Activated CD4-positive, alpha-beta T cell treated with anti-CD3 and anti-CD28 coated beads, Interleukin-10, Interleukin-2, amounts not matched to agents 100 ng/mL and 50 ng/mL, durations not matched to agents 16 hours and 8 hours (primary cell): ENCODE results near the gene TAF1B.

ENCODE experiments used
- DNase-seq: peaks from one replicate; pipeline ENCODE4 v3.0.0-alpha.2; 2020

TAF1B gene

DNA sequence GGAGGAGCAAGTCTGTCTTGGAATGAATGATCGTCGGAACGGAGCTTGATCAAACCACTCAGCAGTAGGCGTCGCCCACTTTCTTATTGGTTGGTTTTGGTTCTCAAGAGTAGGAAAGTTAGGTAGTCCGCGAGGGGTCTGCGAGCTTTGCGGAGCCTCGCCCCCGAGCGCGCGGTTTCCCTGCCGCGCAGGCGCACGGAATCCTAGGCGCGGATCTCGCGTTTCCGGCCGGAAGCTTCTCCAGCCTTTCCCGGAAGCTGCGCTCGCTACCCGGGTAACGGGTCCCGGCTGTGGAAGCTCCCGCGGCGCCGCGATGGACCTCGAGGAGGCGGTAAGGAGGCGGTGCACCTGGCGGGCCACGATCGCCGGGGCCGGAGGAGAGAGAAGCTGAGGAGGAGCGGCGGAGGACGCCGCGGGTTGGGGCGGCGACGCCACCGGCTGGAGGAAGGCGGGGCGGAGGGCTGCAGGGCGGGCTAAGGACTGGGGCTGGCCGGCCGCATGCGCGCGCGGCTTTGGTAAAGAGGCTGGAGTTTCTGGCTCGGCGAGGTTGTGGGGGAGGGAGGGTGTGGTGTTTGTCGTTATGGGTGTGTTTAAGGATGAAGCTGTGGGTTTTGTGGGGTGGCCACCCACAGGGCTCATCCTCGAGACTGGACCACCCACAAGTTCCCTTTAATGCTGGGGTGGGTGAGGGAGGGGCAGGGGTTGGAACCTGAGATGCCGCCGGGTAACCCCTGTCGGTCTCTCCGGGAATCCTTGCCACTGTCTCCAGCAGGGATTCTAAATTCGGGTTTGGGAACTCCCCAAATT, at the start of gene TAF1B:
Gene TAF1B (plus strand): TSS at position 246 of the 807 bp plus-strand sequence. CDS start 68 bp downstream, at position 314.
- peak; percentile 95 for DNase-seq

DNA sequence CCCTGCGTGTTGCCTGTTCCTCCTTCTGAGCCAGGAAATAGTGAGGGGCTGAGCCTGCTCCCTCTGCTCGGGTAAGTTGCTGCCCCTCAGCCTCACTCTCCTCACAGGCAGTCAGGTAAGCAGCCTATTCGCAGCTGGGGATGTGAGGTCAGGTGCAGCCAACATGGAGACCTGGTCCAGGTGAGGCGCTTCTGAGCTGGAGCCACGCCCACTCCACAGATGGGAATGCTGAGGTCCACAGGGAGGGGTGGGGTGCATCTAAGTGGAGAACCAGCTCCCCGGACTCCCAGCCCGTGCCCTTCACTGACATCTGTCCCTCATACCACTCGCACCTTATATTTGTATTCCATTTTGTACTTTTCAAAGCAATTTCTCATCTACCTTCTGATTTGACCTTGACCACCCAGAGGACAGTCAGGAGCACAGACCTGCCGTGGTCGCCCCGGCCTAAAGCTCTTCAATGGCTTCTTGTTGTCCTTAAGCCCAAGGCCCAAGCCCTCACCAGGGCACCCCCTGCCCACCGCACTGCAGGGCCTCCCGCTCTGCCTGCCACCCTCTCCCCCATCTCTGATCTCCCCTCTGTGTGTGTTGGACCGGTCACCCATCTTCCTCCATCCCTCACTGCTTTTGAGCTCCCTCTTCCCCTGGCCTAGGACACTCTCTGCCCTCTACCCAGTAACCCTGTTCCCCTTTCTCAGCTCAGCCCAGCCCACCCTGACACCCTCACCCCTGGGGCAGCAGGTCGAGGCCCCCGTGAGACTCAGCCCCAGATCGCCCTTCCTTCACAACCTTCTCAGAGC, 49.2 kb upstream of the TAF1B start:
- DNase-seq: no peak

DNA sequence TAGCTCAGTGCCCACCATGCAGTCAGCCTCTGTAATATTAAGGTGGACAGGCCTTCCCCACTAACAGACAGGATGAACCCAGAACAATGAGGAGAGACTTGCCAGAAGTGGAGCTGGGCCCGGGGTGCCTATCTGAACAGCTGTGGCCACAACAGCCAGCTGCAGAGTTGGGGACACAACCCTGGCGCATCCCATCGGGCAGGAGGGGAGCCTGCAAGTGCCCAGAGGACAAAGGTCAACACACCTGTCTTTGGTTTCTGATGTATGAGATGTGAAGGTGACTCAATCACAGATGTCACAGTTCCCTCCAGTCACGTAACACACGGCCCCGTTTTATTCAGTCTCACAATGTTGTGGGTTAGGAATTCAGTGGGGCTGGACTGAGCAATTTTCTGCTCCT, 48.2 kb upstream of the TAF1B start:
- no peak for DNase-seq

DNA sequence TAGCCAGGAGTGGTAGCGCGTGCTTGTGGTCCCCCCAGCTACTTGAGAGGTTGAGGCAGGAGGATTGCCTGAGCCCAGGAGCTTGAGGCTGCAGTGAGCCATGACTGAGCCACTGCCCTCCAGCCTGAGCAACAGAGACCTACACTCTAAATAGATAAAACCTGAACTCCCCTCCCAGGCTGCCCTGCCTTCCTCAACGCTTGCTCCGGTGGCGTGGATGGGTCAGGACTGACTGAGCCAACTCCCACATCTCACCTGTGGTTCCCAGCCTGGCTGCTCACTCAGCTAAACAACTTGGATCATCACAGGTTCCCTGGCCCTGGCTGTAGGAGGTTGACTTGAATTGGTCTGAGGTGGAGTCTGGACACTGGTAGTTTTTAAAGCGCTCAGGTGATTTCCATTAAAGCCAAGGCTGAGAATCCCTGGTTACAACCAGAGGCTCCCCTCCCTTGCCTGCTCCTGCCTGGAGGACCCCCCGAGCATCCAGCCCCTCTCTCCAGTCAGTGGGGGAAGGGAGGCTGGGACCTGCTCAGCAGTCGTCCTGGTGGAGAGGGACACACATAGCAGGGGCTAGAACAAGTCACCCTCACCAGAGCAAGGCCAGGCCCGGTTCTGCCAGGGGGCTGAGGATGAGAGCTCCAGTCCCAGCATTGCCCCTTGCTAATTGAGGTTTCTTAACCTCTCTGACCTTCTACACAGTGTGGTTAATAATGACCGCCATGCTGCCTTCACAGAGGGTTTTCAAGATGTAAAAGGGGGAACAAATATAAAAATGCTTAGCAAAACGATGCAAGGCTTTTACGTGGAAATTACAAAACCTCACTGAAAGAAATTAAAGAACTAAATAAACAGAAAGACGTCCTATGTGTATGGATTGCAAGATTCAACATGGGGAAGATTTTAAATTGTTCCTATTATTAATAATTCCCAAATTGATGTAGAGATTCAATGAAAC, 46.9 kb upstream of the TAF1B start:
- no peak for DNase-seq

DNA sequence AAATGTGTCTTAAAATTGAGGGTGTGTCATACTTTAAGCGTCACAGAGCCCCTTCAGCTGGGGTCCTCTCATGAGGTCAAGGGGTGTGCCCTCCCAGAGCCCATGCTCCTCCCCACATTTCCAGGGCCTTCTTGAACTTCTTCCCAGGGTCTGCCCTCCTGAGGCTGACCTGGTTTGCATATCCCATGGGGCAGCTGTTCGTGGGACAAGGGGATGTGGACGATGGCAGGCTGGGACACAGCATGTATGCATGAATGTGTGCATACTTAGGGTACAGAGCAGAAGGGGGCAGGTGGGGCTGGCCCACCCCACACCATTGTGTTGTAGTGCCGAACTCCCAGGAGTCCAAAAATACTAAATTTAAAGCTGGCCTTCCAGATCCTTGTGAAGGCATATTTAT, 46.2 kb upstream of the TAF1B start:
- DNase-seq: no peak

DNA sequence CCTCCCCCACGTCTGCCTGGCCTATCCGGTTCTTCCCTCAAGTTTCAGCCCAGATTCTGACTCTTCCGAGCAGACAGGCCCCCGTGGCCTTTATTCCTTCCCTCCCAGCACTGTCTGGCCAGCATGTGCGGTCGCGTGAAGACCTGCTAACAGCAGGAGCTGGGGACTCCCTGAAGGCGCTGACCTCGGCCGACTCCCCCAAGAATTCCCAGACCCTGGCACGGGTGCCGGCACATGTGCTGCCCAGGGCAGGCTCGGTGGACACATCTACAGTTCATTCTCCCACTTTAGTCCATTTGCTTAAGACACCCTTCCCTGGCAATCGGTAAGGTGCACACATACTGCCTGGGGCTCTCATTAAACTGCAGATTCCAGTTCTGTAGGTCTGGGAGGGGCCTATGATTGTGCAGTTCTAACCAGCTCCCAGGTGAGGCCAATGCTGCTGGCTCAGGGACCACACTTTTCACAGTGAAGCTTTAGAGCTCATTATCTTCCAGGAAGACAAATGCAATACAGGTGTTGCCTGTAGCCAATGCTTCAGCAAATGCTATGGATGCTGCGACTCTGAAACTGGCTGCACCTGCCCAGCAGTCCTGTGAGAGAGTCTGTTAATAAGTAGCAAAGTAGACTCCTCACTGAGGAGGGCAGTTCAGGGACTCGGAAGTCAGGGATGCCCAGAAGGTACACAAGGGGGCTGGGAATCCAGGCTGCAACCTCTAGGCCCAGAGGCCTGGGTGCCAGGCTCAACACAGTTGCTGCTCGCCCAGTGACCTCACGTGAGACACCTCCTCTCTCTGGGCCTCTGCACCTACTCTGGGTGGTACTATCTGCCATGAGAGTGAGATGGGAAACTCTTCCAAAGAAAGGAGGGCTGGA, 45.4 kb upstream of the TAF1B start:
- DNase-seq: no peak

DNA sequence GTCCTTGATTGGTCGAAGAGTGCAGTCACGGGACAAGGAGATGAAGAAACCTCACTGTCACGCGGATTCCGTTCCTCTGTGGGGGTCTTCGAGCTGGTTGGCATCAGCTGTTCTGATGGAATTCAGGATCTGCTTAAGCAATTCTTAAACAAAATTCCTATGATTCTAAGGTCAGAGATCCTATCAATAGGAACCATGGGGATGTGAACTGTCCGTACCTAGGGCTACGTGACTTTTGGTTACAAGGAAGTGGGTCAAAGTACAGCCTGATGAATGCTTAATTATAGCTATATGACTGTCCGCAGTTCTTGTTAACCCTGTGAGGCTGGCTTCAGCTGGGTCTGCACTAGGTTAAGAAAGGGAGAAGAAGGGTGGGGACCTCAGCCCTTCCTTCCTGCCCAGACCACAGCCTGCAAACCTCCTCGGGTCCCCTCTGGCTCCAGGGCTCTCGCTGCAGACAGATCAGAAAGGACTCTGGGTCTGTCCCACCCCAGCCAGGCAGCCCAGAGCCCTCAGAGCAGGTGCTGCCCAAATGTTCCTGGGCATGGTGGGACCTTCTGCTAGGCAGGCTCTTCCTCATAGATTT, 44.2 kb upstream of the TAF1B start:
- DNase-seq: peak; percentile 28

DNA sequence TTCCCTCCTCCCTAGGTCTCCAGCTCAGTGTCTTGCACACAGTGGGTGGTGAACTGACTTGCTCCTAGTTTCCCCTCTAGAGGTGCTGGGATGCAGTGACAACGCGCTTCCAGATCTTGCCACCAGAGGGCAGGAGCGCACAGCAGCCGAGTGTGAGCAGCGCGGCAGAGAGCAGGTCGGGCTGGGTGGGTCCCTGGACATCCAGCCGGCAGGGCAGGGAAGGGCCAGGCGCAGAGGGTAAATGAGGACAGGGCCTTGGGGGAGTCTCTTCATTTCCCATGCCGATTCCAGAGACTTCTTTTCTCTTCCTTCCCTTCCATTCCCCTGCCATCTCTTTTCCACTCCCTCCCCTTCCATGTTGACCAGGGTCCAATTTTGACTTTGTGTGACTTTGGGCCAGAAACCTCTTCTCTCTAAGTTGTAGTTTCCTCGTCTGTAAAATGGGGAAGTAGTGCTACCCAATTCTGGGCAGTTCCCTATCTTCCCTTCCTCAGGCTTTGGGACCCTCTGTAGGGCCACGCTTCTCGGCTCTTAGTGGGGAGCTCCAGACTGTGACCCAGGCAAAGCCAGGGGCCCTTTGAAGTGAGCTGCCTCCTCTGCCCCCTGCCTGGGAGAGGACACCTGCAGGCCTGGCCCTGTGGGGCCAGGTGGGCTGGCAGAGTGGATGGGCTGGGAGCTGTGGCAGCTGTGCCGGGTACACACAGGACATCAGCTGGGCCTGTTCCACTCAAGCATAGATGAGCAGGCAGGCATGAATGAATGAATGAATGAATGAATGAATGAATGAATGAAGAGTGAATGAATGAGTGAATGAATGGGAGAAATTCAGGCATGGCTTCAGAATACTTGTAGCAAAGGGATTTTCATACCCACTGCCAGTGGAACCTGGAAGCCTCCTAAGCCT, 43.3 kb upstream of the TAF1B start:
- DNase-seq: peak; percentile 91

DNA sequence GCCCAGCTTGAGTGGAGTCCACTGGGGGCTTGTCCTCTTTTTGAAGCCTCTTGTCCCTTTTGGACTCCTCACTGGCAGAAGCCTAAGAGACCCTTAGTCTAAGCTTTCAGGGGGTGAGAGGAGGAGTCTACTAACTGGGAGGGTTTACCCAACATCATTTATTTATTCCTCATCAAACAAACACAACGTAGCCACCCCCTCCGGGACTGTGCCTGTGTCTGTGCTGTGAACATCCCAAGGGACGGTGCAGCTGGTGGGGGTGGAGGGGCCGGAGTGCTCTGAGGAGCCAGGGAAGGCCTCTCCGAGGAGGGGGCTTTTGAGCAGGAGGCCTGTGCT, 42.7 kb upstream of the TAF1B start:
- DNase-seq: no peak

DNA sequence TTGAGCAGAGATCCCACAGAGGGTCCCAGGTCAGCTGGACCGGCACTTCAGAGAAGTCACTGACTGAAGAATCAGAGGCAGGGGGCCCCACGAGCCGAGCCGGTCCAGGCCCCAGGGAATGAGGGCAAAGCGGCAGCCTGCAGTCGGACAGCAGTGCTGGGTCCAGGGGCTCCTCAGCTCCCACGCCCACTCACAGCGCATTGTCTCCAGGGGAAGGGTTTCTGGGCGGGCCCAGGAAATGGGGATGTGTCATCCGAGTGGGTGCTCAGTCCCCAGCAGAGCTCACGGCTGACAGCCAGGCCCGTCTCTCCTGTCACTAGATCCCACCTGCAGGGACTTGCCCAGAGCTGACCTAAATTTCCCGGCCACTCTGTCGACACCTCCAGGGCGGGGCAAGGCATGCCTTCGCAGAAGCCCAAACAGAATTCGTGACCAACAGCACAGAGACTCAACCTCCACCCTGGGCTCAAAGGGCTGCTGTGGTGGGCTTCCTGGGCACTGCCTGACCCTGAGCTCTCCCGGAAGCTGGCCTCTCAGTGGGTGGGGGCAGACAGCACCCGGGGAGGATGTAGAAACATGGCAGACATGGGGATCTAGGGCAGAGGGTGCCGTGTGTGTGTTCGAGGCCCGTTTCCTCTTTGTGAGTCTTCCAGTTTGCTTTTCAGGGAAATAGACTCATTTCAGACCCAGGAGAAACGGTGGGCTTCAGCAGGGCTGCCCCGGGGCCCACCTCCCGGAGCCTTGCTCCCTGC, 42.1 kb upstream of the TAF1B start:
- peak; percentile 55 for DNase-seq

DNA sequence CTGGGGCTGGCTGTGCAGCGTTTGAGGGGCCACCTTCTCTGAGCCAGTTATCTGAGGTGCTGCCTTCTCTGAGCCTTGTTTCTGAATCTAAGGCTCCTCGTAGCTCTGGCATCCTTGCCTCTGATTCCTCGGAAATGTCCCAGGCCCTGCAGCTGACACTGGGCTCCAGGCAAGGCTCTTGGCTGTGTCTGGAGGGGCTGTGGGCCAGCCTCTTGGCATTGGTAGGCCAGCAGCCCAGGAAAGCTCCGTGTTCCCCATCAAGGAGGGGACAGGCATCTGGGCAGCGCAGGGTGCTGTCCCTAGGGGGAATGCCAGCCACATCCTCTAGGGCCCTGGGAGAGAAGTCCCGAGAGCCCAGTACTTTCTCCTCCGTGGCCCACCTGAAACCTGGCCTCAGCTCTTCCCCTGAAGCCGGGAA, 40.7 kb upstream of the TAF1B start:
- DNase-seq: no peak

DNA sequence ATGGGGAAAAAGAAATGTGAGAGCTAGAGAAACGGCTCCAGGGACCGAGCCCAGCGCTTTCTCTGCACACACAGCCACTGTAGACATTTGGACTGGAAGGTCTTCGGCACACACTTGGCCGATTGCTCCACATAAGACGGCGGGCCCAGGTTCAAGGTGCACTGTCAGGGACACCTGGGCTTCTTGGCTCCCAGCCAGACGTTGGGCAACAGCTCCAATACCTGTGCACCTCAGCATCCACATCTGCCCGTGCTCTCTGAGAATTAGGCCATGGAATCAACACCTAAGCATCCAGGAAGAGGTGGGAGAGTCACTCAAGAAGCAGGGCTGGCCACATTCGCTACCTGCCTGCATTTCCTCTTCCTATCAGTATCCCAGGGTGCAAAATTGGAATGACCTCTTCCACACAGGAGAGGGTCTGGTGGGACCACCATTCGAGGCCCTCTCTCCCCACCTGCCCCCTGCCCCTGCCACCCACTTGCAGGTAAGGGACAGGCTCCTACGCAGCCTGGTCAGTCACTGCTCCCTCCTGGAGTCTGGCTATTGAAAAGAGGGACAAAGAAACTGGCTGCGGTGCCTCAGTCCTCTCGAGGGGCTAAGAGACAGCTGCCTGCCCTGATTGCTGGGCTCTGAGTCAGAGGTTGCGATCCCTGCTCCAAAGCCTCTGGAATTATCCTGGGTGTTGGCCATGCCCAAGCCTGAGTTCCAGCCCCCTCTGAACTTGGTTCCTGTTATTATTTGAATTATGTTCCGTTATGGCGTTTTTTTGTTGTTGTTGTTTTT, 40.1 kb upstream of the TAF1B start:
- DNase-seq: no peak

DNA sequence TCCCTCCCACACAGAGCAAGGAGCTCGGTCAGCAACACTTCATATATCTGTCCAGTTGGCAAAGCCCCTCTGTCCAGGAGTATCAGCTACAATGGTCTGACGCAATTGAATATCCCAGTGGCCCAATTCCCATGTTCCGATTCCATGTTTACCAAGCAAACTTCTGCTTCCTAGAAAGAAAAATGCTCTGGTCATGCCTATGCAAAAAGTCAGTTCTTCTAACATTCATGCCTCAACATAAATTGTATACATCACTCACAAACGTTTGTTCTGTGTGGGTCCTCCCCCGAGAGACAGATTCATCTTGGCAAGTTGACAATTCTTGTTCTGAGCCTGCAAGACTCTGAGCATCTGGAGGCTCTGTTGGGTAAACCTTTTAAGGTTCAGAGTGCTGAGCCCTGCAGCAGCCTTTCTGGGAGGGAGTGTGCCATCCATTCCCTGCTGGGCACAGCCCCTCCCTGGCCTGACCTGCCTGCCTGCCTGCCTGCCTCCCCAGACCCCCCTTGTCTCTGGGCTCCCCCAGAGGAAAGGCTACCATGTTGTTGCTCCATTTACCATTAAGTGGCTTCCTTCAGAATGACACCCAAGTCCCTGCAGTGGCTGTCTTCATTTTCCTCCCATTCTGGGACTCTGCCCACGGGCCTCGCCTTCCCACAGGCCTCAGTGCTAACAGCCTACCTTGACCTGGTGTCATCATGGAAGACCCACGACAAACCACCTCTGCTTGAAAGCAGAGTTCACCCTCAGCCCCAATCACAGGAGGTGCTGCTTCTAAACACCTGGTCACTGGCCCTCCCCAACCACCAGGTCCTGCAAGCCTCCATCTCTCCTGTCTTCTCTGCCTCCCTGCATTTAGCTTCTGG, 37.6 kb upstream of the TAF1B start:
- no peak for DNase-seq

DNA sequence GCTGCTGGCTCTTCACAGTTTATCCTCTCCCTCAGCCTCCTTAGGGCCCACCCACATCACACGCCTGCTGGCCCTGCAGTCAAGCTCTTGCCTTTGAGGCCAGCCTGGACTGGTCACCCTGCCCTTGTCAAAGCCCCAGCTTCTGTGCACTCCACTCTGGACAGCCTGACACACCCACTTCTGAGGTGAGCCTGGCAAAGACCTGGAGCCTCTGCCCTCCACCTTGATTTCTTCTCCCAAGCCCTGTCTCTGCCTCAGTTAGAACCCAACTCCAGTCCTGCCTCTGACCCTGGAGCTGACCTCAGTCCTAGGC, 37.0 kb upstream of the TAF1B start:
- DNase-seq: no peak

DNA sequence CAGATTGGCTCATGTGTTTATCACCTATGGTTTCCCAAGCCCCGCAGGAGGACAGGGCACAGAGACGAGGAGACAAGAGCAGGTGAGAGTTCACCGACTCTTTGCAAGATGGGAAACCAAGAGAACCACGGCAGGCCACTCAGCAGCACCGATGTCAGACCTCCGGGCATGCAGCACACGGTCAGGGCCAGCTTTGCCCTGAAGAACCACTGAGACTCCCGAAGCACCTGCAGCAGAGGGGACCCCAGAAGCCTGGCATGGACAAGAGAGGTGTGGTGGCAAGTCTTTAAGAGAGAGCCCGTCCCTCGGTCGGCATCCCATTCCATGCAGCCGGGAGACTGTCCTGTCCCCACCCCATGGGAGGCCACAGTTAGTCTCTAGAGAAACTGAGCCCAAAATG, 36.6 kb upstream of the TAF1B start:
- no peak for DNase-seq

DNA sequence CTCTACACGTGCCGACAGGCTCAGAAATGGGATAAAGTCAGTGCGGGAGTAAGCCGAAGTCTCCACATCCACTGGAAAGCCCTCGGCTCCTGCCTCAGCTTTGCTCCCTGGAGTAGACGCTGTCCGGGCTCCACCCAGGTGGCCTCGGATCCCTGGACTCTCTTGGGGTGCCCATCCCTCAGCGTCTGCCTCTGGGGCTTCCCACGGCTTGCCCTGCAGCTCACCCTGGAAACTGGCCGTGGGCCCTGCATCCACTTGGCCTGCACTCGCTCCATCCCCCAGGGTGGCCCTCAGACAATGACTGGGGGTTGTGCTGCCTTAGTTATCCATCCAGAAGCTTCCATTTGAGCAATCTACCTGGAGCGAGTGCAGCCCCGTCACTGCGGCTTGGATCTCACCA, 36.2 kb upstream of the TAF1B start:
- DNase-seq: no peak

DNA sequence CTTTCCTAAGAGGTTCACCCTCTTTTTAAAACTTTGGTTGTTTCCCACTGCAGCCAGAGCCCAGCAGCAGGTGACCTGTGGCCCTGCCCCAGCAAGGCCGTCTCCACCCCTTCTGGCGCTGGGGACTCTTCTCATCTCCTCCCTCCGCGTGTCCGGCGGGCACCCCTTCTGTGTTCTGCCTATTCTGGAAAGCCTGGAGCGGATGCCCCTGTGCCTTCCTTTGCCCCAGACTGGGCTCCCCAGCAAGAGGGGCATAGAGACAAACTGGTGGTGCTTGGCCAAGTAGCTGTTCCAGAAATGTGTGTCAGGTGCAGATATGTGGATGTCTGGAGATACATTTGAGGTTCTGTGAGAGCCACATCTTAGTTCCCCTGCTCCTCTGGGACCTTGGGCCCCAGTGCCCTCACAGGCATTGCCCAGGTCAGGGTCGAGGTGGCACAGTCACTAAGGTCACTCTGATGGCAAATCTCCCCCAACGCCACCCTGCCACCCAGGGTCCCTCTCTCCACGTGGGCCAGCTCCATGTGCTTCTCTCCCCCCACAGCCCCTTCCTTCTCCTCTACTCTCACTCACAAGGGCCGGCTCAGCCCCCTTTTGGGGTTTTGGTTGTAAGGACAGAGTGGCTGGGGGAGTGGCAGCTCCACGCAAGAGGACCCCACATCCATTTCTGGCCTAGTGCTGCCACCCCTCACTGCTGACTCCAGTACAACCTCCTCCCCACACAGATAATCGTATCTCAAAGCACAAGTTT, 35.5 kb upstream of the TAF1B start:
- no peak for DNase-seq
